GM19452 (cell line): ENCODE measurements around the gene NTN1.

ENCODE experiments used
- ATAC-seq: cut with Tn5 transposase; IDR thresholded peaks from one replicate; pipeline ENCODE4 v1.9.1; 2021; ENCODE audit not compliant: unreplicated experiment

Gene NTN1

DNA sequence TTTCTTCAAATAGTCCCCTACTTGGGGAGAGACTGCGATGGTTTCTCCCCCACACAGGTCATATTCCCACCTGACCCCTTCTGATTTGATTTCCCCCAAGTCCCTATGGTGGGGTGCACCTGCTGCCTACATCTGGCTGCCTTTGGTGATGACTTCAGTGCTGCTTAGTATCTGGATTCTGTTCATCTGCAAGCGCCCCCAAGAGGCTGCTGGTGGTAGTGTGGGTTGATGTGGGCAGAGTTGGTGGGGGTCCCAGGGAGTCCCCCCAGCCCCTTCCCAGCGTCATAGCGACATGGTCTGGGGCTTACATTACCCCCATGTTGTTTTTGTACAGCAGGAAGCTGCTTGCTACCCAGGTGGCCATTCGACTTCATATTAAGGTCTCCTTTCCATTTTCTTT lies 99.2 kb downstream of the NTN1 start:
- no peak for ATAC-seq

DNA sequence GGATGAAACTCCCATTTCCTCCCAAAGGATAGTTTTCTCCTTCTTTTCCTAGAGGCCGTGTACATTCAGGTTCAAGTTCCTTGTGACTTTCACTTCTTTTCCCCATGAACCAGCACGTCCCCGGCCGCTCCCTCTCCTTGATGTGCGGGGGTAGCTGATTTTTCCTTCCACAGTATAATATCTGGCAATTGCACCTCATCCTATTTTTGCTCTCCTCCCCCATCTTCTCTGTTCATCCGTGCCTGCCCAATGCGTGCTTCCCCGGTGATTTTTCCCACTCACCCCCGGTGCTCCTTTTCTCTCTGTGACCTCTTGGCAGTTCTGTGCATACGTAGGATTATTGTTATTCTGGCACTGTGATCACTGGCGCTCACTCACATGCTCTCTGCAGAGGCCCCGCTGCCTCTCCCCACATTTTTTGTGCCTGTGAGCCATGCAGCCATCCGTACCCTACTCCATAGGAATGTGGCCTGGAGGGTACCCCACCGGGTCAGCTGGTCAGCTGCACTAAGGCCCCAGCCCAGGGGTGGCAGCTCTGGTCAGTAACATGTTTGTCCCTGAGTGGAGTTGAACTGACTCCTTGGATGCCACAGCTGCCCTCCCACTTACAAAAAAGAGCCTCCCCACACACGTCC lies 100.0 kb downstream of the NTN1 start:
- no peak for ATAC-seq

DNA sequence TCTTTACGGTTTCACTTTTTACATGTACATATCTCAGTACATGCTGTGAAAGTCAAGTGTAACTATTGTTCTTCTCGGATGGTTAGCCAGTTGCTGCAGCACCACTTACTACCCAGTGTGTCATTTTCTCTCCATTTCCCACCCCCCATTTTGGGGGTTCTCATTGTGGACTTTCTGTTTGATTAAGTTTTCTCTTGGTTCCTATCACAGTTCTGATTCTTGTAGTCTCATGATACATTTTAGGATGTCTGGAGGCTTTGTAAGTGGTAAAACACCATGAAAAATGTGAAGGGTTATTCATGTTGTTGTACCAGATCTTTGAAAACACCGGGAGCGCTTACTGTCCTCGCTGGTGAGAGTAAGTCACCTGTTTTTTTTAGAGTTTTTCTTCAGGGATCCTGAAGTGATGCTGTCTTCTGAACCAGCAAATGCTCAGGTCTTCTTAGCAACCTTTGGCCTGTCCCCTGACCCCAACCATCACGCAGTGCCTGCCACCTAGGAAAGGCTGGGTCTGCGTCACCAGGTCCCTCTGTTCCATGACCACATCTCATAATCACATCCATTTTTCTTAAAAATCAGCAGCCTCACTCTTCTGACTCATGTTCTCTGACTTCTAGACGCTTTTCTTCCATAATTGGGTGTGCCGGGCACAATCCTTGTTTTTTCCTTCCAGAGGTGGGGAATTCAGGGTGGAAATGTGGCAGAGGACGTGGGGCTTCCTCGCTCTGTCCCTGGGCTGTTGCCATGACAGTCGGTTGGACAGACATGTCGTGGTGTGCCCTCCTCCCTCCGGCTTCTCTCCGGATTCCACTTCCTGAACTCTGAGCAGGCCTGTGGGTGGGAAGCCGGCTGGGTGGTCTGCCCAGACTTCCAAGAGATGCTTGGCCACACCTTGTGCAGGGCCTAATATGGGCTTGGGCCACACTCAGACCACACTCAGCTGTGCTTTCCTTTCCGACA lies 102.6 kb downstream of the NTN1 start:
- no peak for ATAC-seq

DNA sequence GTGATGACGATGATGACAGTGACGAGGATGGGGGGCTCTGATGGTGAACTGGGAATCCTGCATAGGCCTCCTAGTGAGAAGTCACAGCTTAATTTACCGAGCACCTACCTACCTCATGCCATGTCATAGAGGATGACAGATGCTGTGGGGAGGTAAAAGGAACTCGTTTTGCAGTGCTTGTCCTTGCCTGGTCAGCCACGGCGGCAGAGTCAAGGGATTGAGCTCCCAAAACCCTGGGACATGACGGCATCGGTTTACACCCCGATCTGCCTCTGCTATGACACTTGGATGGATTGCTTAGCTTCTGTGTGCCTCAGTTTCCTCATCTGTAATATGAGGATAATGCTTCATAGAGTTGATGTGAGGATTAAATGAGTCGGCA lies 103.2 kb downstream of the NTN1 start:
- ATAC-seq: no peak

- ATAC-seq: no peak
Measured at GRCh38 chr17:9125722-9126121, 104.4 kb downstream of the NTN1 start.

- ATAC-seq: no peak
Measured at GRCh38 chr17:9127340-9127739, 106.0 kb downstream of the NTN1 start.

- ATAC-seq: no peak
Measured at GRCh38 chr17:9131371-9131770, 110.1 kb downstream of the NTN1 start.

- ATAC-seq: no peak
Measured at GRCh38 chr17:9132291-9132690, 111.0 kb downstream of the NTN1 start.

GRCh38 chr17:9132944-9133610 lies 111.8 kb downstream of the NTN1 start:
- ATAC-seq: no peak

- ATAC-seq: no peak
Measured at GRCh38 chr17:9138161-9138717, 116.9 kb downstream of the NTN1 start.

DNA sequence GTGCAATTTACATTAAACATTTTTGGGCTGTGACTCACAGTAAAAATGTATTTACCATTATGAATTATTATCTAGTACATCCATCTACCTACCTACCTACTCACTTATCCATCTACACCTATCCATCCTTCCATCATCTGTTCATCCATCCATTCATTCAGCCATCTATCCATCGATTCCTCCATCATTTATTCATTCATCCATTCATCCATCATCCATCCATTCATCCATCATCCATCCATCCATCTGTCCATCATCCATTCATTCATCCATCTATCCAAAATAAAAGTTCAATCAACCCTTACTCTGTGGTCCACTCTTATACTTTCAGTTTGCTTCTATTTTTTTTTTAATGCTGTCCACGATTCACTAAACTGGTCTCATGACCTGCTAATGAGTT lies 118.4 kb downstream of the NTN1 start:
- no peak for ATAC-seq

DNA sequence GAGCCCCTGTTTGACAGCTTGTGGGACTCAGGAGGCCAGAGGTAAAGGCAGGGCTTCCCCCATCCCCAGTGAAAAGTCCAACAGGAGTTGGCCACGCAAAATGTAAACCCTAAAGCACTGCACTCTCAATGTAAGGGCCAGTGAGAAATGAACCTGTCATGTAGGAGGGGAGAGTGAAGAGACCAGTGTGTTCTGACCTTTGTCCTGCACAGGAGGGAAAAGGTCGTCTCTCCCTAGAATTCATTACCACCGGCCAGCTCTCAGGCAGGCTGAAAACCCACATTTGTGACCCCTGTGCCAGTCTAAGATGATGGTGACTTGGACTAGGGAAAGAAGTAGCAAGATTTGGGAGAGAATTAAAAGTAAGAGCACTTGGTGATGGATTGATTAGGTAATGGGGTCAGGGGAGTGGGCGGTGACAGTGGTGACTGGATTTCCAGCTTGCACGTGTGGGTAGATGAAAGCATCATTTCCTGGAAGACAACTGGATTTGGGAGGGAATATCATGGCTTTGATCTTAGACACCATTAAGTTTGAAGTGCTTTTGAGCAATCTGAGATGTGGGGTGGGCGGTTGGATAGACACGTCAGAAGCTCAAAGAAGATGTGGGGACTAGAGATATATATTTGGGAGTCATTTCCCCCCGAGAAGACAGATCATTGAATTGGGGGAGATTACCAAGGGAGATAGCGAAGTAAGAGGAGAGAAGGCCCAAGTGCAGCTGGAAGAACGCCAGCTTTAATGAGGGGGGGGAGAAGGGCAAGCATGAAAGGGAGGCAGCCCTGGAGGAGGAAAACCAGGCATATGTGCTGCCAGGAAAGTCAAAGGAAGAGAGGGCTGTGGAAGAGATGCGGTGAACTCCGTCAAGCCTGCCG lies 119.5 kb downstream of the NTN1 start:
- ATAC-seq: no peak

DNA sequence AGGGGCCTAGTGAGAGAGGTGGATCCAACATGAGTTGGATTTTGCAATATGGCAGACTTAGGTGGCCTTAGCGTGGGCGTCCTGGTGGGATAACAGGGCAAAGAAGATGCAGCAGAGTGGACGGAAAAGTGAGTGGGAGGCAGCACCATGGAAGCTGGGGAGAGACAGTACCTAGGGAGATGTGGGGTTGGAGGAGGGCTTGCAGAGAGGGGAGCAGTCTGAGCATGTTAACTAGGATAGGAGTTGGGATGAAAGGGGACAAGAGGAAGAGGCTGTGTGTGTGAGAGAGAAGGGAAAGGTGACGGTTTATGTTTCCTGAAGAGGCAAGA lies 120.1 kb downstream of the NTN1 start:
- ATAC-seq: no peak

DNA sequence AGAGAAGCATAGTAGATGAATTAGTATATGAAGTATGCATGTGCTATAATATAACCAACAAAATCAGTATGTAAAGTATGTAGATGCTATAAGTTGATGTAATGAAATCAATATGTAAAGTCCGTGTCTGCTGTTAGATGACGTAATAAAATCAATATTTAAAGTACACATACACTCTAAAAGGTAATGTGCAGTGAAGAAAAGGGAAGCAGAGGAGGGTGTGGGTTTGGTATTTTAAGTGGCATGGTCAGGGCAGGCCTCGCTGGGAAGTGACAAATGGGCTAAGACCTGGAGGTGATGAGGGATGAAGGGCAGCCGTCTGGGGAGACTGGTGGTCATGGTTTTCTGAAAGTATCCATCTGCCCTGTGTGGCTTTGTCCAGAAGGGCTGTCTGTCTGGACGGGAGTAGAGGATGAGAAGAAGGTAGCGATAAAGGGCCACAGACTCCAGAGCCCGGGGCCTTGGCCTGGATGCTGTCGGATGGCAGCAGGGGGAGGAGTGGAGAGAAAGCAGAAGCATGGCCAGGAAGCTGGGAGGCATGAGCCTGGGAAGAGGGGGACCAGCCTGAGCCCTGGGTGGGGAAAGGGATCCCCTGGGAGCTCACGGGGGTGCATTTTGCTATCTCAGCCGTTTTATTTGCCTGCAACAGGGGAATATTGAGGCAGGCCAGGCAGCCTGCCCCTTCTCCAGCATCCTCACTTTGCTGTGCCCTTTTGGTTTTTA lies 121.6 kb downstream of the NTN1 start:
- no peak for ATAC-seq

GRCh38 chr17:9144502-9145249 lies 123.4 kb downstream of the NTN1 start:
- no peak for ATAC-seq

DNA sequence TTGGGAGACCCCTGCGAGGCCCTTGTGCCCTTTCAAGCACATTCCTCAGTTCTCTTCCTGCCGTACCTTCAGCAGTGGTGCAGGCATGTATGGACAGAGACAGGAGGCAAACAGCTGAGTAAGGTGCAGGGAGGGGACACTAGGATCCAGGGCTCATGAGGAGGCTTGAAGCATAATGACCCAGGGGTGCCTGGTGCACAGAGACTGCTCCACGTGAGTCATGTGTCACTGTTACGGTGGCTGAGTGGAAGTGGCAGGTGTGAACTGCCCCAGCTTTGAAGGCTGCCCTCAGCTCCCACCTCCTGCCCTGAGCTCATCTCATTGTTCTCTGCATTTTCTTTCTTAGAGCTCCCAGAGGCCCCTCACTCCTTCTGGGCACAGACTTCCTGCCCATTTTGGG lies 124.8 kb downstream of the NTN1 start:
- no peak for ATAC-seq

GRCh38 chr17:9148905-9149525 lies 127.7 kb downstream of the NTN1 start:
- no peak for ATAC-seq

DNA sequence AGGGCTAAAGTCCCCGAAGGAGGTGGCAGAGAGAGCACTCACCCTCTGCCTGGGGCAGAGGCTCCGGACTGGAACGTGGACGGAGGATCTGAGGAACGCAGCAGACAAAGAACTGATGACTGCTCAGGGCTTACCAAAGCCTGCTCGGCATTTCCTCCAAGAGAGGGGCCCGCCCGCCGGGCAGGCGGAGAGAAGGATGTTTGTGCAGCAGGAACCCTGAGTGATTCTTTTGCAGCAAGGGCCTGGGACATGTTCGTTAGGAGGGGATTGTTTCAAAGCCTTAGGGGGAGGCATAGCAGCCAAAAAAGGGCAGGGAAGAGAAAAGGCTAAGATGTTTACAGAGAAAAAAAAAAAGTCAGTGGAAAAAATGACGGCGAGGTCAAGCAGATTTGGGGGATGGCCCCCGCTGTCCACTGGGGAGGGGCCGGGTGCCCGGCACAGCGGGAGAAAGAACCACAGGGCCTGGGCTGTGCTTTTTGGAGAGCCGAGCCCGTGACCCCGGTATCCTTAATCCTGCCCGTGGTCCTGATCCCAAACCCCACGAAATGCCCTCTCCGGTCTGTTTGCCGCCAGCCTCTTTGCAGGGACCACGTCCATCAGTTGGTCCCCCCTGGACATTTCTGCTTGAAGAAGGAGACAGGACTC lies 129.3 kb downstream of the NTN1 start:
- ATAC-seq: no peak
